ENCODE measurements around the gene ZNF775. TPM values are rescaled to one million over a fixed set of nuclear protein-coding genes. Genes with fewer than 3 reads are reported as not detected.

The ZNF775 gene
- total RNA-seq, 1 donor from 2014 or later = 5.5 TPM

DNA sequence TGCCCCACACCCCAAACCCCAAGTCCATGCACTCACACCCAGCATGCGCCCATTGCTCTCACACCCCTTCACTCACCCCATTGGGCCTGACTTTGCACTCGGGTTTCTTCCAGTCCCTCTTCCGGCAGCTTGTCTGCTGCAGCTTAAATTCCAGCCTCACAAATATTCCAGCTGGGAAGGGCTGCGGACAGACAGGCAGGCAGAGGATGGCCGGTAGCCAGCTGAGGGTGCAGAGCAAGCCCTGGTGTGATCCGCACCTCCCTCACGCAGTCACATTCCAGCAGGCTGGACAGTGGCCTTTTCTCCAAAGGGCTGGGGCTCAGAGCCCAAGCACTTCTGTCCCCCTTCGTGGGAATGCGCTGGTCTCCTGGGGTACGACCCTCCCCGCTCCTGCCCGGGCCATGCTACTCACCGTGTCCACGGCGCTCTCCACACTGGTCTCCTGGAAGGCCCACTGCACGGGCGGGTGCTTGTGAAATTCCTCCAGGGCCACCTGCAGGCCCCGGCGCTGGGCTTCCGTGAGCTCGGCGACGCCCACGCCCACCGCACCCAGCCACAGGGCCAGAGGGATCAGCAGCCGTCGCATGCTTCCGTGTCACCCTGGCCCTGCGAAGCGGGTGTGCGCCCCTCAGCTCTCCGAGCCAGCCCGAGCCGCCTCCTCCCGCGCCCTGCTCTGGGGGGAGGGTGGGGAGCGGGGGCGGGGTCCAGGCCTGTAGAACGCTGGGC is 38.9 kb upstream of the ZNF775 start:
- peaks cover 6% of the 10 kb centered on the region for H3K36me3 Mint-ChIP-seq (ENCODE audit: low read depth)
- peaks cover 38% of the 10 kb centered on the region for H3K27me3 Mint-ChIP-seq
- no peak for DNase-seq
- H3K27ac Mint-ChIP-seq = no peak overlapping the region
- intact Hi-C loops (cut with micrococcal nuclease) = no loop called here
- peaks cover 8% of the 10 kb centered on the region for H3K9me3 Mint-ChIP-seq
- peaks cover 3% of the 10 kb centered on the region for H3K4me1 Mint-ChIP-seq
- H3K4me3 Mint-ChIP-seq = no peak overlapping the region

DNA sequence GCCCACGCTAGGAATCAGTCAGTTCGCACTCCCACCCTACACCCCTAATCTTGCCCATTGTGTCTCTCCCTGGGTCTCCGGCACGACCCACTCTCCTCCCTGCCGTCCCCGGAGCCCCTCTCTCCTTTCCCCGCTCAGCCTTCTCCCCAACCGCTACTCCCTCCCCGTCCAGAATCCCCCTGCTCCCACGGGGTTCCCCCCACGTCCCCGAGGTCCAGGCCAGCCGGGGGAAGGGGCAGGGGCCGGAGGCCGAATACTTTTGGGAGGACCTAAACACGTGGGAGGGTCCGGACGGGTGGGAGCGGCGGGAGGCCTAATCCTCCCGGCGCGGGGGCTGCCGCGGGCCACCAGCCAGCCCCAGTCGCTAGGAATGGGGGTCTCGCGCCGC is 38.3 kb upstream of the ZNF775 start:
- H3K27me3 Mint-ChIP-seq = peaks cover 38% of the 10 kb centered on the region
- no peak overlapping the region for H3K4me3 Mint-ChIP-seq
- H3K4me1 Mint-ChIP-seq = peaks cover 3% of the 10 kb centered on the region
- no peak overlapping the region for H3K27ac Mint-ChIP-seq
- H3K36me3 Mint-ChIP-seq (ENCODE audit: low read depth) = peaks cover 6% of the 10 kb centered on the region
- no peak for DNase-seq
- peaks cover 8% of the 10 kb centered on the region for H3K9me3 Mint-ChIP-seq
- intact Hi-C loops (cut with micrococcal nuclease) = no loop called here

DNA sequence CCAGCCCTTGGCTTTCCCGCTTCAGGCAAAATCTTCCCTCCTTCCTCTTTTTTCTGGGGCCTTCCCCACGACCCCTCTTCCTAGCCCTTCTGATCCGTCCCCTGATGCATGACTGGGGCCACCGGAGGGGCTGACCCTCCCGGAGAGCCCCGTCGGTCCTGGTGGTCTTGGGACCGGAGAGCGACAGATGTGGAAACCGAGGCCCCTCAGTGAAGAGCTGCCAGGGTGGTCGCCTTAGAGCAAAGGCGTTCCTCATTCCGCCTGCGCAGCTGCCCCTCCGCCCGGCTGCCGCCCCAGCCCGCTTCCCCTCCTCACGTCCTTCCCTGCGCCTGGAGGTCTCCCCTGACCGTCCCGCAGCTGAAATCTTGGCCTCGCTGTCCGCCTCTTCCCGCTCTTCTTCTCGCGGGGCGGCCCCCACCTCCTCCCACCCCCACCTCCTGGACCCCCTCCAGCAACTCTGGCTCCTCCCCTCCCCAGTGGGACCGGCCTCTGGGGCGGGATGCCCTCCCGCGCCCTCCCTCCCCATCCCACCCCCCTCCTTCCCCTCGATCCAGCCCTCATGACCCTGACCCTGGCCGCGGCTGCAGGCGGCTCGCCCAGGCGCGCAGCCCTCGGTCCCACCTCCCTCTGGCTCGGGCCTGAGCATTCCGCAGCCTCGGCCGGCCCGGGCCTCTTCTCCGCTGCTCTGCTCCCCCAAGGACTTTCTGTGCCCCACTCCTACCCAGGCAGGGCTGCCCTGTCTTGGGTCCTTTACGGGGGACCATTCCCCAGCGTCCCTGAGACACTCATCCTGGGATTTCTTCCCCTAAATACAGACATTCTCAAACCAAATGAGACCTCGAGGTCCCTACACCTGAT is 37.6 kb upstream of the ZNF775 start, which contains the start of gene RARRES2:
Gene RARRES2, minus strand, starts transcription at position 367 of the 858 bp plus-strand sequence. CDS start 1,020 bp downstream, outside the sequence.
- peaks cover 43% of the 10 kb centered on the region for H3K27me3 Mint-ChIP-seq
- H3K27ac Mint-ChIP-seq = no peak within 1 kb of the TSS

DNA sequence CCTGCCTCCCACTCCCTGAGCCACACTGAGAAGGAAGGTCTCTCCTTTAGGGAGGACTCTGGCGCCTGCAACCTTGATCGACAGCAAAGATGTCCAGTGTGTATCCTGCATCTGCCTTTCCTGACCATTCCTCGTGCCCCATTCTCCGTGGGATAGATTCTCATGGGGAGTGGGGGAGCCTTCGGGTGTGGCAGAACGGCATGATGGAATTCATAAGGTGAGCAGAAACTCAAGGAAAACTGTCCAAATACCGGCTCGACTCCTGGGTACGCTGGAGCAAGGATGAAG is 37.1 kb upstream of the ZNF775 start:
- peaks cover 47% of the 10 kb centered on the region for H3K27me3 Mint-ChIP-seq
- peaks cover 6% of the 10 kb centered on the region for H3K36me3 Mint-ChIP-seq (ENCODE audit: low read depth)
- DNase-seq = no peak
- H3K4me1 Mint-ChIP-seq = peaks cover 3% of the 10 kb centered on the region
- intact Hi-C loops (cut with micrococcal nuclease) = no loop called here
- no peak overlapping the region for H3K27ac Mint-ChIP-seq
- no peak overlapping the region for H3K4me3 Mint-ChIP-seq
- peaks cover 8% of the 10 kb centered on the region for H3K9me3 Mint-ChIP-seq

More for the DNA sequence above, 37.6 kb upstream of the ZNF775 start, which contains the start of gene RARRES2:
- peaks cover 6% of the 10 kb centered on the region for H3K36me3 Mint-ChIP-seq (ENCODE audit: low read depth)
- intact Hi-C loops (cut with micrococcal nuclease) = no loop called here
- no peak for DNase-seq
- H3K9me3 Mint-ChIP-seq = peaks cover 8% of the 10 kb centered on the region
- H3K4me3 Mint-ChIP-seq = no peak within 1 kb of the TSS
- peaks cover 3% of the 10 kb centered on the region for H3K4me1 Mint-ChIP-seq

DNA sequence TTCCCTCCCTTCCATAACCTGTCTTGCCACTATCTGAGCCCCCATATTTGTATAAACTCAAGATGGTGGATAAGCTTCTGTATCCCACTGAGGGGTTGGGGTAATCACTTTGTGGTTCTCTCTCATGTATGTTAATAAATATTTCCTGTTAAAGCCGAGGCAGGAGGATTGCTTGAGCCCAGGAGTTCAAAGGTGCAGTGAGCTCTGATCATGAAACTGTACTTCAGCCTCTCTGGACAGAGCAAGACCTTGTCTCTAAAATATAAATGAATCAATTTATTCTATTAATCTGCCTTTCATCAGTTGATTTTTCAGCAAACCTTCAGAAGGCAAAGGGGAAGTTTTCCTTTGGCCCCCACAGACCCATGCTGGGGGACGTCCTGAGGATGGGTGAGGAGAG is 35.9 kb upstream of the ZNF775 start:
- Mint-ChIP-seq H3K27ac (no peak overlapping the region), H3K9me3 (peaks cover 8% of the 10 kb centered on the region), H3K4me3 (no peak overlapping the region), H3K4me1 (peaks cover 3% of the 10 kb centered on the region), H3K27me3 (peaks cover 49% of the 10 kb centered on the region), H3K36me3 (ENCODE audit: low read depth) (peaks cover 3% of the 10 kb centered on the region)
- no peak for DNase-seq
- intact Hi-C loops (cut with micrococcal nuclease) = no loop called here

DNA sequence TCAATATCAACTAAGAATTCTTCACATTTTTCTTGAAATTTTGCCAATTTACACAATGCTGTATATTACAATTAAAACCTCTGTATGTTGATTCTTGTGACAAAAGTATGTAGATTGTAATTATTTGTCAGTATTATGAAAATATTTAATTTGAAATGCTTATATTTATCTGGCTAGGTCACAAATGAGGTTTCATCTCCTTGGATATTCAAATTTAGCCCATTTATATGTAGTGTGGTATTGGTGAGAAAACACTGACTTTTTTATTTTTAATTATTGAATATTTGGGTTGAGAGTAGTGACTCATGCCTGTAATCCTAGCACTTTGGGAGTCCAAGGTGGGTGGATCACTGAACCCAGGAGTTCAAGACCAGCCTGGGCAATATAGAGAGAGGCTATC is 34.8 kb upstream of the ZNF775 start:
- intact Hi-C loops (cut with micrococcal nuclease) = no loop called here
- Mint-ChIP-seq H3K9me3 (peaks cover 8% of the 10 kb centered on the region), H3K4me3 (no peak overlapping the region), H3K4me1 (peaks cover 3% of the 10 kb centered on the region), H3K27me3 (peaks cover 49% of the 10 kb centered on the region), H3K36me3 (ENCODE audit: low read depth) (peaks cover 3% of the 10 kb centered on the region), H3K27ac (no peak overlapping the region)
- no peak for DNase-seq

DNA sequence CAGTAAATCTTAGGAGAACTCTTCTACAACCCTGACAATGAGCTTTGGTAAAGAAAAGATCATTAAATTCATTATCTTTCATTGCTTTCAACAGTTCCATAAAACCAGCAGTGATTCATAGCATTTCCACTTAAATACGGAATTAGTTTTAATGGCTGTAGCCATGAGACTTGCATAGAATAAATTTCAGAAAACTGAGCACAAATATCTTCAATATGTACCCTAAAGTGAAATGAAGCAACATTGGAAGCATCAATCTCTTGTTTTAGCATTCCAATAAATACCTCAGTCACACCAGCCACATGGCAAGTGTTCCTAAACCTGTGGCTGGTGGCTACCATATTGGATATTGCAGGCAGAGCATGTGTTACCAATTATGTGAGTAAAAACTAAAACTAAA is 34.1 kb upstream of the ZNF775 start:
- Mint-ChIP-seq H3K36me3 (ENCODE audit: low read depth) (peaks cover 3% of the 10 kb centered on the region), H3K4me1 (peaks cover 3% of the 10 kb centered on the region), H3K4me3 (no peak overlapping the region), H3K9me3 (peaks cover 8% of the 10 kb centered on the region), H3K27ac (no peak overlapping the region), H3K27me3 (peaks cover 46% of the 10 kb centered on the region)
- DNase-seq = no peak
- intact Hi-C loops (cut with micrococcal nuclease) = no loop called here

DNA sequence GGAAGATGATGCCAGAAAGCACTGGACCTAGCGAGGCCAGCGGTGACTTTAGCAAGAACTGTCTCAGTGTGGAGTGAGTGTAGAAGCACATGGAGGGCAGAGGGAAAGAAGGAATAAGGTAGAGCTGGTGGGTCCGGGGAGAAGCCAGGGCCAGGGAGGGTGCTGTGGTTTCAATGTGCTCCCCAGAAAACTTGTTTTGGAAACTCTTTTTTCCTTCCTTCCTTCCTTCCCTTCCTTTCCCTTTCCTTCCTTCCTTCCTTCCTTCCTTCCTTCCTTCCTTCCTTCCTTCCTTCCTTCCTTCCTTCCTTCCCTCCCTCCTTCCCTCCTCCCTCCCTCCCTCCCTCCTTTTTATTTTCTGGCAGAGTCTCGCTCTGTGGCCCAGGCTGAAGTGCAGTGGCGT is 32.2 kb upstream of the ZNF775 start:
- Mint-ChIP-seq H3K4me1 (peaks cover 2% of the 10 kb centered on the region), H3K9me3 (peaks cover 8% of the 10 kb centered on the region), H3K27me3 (peaks cover 37% of the 10 kb centered on the region), H3K4me3 (no peak overlapping the region), H3K27ac (no peak overlapping the region), H3K36me3 (ENCODE audit: low read depth) (peaks cover 2% of the 10 kb centered on the region)
- DNase-seq = no peak
- intact Hi-C loops (cut with micrococcal nuclease) = no loop called here

DNA sequence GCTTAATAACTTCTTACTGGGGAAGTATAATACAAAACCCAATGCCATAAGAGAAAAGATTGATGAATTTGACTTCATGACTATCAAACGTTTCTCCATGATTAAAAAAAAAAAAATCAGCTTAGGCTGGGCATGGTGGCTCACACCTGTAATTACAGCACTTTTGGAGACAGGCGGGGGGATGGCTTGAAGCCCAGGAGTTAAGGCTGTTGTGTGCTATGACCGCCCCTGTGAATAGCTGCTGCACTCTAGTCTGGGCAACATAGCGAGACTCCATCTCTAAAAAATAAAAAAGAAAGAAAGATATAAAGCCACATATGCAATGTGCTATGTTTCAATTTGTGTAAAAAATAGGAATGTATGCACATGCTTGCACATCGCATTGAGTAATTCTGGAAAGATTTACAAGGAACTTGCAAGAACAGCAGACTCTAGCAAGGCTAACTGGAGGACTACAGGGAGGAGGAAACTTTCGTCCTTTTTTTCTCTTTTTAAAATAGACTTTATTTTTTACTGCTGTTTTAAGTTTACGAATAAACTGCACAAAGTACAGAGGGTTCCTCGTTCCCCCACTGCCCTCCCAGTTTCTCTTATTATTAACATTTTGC is 27.4 kb upstream of the ZNF775 start:
- peaks cover 10% of the 10 kb centered on the region for H3K27me3 Mint-ChIP-seq
- intact Hi-C loops (cut with micrococcal nuclease) = loop anchor here (10.0 kb wide), 1 partner anchor 633 kb away; no protein-coding TSS in a partner anchor
- peaks cover 10% of the 10 kb centered on the region for H3K4me1 Mint-ChIP-seq
- H3K36me3 Mint-ChIP-seq (ENCODE audit: low read depth) = no peaks in the 10 kb centered on the region
- no peaks in the 10 kb centered on the region for H3K9me3 Mint-ChIP-seq
- no peak overlapping the region for H3K27ac Mint-ChIP-seq
- no peak overlapping the region for H3K4me3 Mint-ChIP-seq
- no peak for DNase-seq

DNA sequence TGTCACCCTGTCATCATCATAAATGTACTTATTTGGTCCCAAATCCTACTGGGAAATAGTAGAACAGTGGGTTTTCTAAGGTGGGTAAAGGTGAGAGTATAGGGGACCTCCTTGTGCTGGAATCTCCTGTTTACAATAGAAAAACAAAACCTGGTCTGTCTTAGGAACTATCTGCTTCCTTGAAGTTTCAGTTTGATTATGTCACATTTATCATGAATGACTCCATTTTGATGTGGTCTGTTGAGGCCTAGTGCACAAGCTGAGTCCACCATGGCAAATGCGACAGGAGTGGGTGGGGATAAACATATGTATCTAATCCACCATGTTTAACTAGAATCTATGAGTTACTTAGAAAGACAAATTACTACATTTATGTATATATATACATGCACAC is 23.5 kb upstream of the ZNF775 start:
- H3K27me3 Mint-ChIP-seq = peaks cover 6% of the 10 kb centered on the region
- no peaks in the 10 kb centered on the region for H3K36me3 Mint-ChIP-seq (ENCODE audit: low read depth)
- peaks cover 39% of the 10 kb centered on the region for H3K4me1 Mint-ChIP-seq
- H3K27ac Mint-ChIP-seq = no peak overlapping the region
- H3K9me3 Mint-ChIP-seq = peaks cover 4% of the 10 kb centered on the region
- intact Hi-C loops (cut with micrococcal nuclease) = loop anchor here (1.0 to 10.0 kb wide), 3 partner anchors 66 to 629 kb away; no protein-coding TSS in a partner anchor
- no peak overlapping the region for H3K4me3 Mint-ChIP-seq
- DNase-seq = no peak

DNA sequence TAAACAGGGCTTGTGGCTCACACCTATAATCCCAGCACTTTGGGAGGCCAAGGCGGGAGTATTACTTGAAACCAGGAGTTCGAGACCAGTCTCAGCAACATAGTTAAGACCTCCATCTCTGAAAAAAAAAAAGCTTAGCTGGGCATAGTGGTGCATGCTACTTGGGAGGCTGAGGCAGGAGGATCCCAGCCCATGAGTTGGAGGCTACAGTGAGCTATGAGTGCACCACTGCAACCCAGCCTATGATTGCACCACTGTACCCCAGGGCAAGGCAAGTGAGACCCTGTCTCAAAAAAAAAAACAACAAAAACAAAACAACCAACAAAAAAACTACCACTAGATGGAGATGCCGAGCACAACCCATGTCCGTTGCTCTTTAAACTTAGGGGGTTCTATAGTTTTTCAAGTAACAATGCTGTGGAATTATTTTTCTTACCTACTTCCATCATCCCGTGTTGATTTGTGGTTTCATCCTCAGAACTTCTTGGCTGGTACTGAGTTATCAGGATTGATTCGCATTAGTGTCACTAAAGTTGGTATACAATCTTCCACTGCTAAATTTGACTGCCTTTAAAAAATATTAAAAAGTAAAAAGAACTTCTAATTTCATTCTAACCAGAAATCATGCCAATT is 22.7 kb upstream of the ZNF775 start:
- Mint-ChIP-seq H3K4me1 (peaks cover 39% of the 10 kb centered on the region), H3K27ac (peak overlapping the region; percentile 41)

DNA sequence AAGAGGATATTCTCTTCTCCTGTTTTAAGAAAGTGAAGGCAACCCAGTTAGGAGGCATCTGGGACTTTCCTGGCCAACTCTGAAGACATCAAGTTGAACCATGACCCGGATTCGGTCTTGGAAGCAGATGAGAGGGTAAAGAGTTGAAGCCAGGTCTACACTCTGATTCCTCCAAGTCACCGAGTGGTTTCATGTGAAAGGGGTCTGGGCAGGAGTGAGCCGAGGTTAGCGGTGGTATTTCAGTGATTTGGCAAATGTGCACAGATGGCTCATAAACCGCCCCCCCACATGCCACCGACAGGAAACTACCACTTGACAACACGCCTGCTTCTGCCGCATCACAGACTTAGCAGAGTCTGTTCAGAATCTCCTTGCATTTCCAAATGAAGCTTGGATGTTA is 21.9 kb upstream of the ZNF775 start:
- H3K9me3 Mint-ChIP-seq = peaks cover 4% of the 10 kb centered on the region
- H3K27ac Mint-ChIP-seq = peak overlapping the region; percentile 92
- H3K27me3 Mint-ChIP-seq = peaks cover under 1% of the 10 kb centered on the region
- intact Hi-C loops (cut with micrococcal nuclease) = loop anchor here (1.0 to 10.0 kb wide), 5 partner anchors 11 to 628 kb away; partner anchors contain the start of gene REPIN1
- no peaks in the 10 kb centered on the region for H3K36me3 Mint-ChIP-seq (ENCODE audit: low read depth)
- H3K4me3 Mint-ChIP-seq = peak overlapping the region; percentile 73
- peak; percentile 85 for DNase-seq
- peaks cover 39% of the 10 kb centered on the region for H3K4me1 Mint-ChIP-seq

More for the DNA sequence above, 22.7 kb upstream of the ZNF775 start:
- Mint-ChIP-seq H3K9me3 (peaks cover 4% of the 10 kb centered on the region), H3K27me3 (peaks cover 3% of the 10 kb centered on the region), H3K4me3 (no peak overlapping the region), H3K36me3 (ENCODE audit: low read depth) (no peaks in the 10 kb centered on the region)
- intact Hi-C loops (cut with micrococcal nuclease) = loop anchor here (1.0 to 10.0 kb wide), 3 partner anchors 65 to 628 kb away; no protein-coding TSS in a partner anchor
- peak; percentile 79 for DNase-seq

DNA sequence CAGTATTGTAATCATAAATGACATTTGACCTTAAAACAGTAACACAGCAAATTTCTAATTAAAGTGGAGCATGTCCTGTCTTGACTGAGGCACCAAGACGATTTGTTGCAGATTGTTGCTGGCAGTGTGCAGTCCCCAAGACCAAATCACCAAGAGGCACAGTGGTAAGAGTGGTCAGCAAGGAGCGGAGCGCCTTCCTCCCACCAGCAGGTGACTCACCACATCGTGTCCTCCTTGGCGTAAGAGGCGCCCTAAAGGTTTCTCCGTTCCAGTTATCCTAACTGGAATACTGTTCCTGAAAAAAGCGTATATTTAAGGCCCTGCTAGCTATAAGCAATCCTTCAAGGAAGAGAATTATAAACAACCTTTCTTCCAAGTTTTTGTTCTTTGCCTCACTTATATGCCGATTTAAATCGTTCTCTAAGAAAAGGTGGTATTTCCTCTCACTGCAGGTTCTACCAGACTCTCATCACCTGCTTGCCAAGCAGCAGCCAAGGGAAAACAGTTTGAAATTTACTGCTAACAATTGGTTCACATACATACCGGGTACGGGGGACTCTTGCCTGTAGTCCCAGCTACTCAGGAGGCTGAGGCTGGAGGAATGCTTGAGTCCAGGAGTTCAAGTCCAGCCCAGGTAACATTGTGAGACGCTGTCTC is 21.2 kb upstream of the ZNF775 start:
- peak overlapping the region; percentile 92 for H3K27ac Mint-ChIP-seq
- peaks cover 39% of the 10 kb centered on the region for H3K4me1 Mint-ChIP-seq
- peaks cover 4% of the 10 kb centered on the region for H3K9me3 Mint-ChIP-seq
- no peak for DNase-seq
- H3K4me3 Mint-ChIP-seq = peak overlapping the region; percentile 73
- intact Hi-C loops (cut with micrococcal nuclease) = loop anchor here (1.0 to 10.0 kb wide), 5 partner anchors 10 to 627 kb away; partner anchors contain the start of gene REPIN1
- H3K36me3 Mint-ChIP-seq (ENCODE audit: low read depth) = no peaks in the 10 kb centered on the region
- no peaks in the 10 kb centered on the region for H3K27me3 Mint-ChIP-seq
